Hepatocyte (in vitro differentiated cells): ENCODE results near the gene TBL3. TPM values are rescaled to one million over a fixed set of nuclear protein-coding genes. Genes with fewer than 3 reads are reported as not detected.

ENCODE experiments used
- DNase-seq: peaks from one replicate; pipeline ENCODE4 v3.0.0-alpha.2; 2016; ENCODE audit warnings: low spot score
- H2AFZ ChIP-seq: fragments of 200-600 bp; sonication (generic); 2 replicates; pipeline ENCODE4 v1.6.0; 2016; ENCODE audit warnings: antibody characterized with exemption, mild to moderate bottlenecking
- H3K27ac ChIP-seq: fragments of 200-600 bp; sonication (generic); 2 replicates; pipeline ENCODE4 v1.5.1; 2016; ENCODE audit warnings: mild to moderate bottlenecking
- H3K27me3 ChIP-seq: fragments of 200-600 bp; sonication (generic); 2 replicates; pipeline ENCODE4 v1.6.1; 2016
- H3K36me3 ChIP-seq: fragments of 200-600 bp; sonication (generic); replicated peaks from 2 replicates; pipeline ENCODE4 v1.5.1; 2016; ENCODE audit warnings: low read depth; ENCODE audit not compliant: insufficient read depth
- H3K4me1 ChIP-seq: fragments of 200-600 bp; sonication (generic); 2 replicates; pipeline ENCODE4 v1.5.1; 2016; ENCODE audit warnings: mild to moderate bottlenecking, moderate library complexity; ENCODE audit not compliant: insufficient read depth
- H3K4me2 ChIP-seq: fragments of 200-600 bp; sonication (generic); 2 replicates; pipeline ENCODE4 v1.6.0; 2016
- H3K4me3 ChIP-seq: fragments of 200-600 bp; sonication (generic); 2 replicates; pipeline ENCODE4 v1.5.1; 2016; ENCODE audit warnings: mild to moderate bottlenecking
- H3K79me2 ChIP-seq: fragments of 200-600 bp; sonication (generic); 2 replicates; pipeline ENCODE4 v1.6.0; 2017; ENCODE audit warnings: mild to moderate bottlenecking
- H3K9me2 ChIP-seq: fragments of 200-600 bp; sonication (generic); replicated peaks from 2 replicates; pipeline ENCODE4 v1.6.0; 2017; ENCODE audit warnings: mild to moderate bottlenecking; ENCODE audit not compliant: insufficient read depth
- H3K9me3 ChIP-seq: fragments of 200-600 bp; sonication (generic); 2 replicates; pipeline ENCODE4 v1.5.1; 2016; ENCODE audit warnings: low read depth, mild to moderate bottlenecking
- H4K20me1 ChIP-seq: fragments of 200-600 bp; sonication (generic); 2 replicates; pipeline ENCODE4 v1.6.0; 2016; ENCODE audit warnings: mild to moderate bottlenecking; ENCODE audit not compliant: insufficient read depth, poor library complexity, severe bottlenecking
- CTCF ChIP-seq: fragments of 200-600 bp; sonication (generic); IDR thresholded peaks from 2 replicates; pipeline ENCODE4 v1.5.1; 2016; ENCODE audit warnings: antibody characterized with exemption, mild to moderate bottlenecking; ENCODE audit not compliant: poor library complexity
- EZH2 ChIP-seq: fragments of 200-600 bp; sonication (generic); IDR thresholded peaks from 2 replicates; pipeline ENCODE4 v1.6.1; 2016; ENCODE audit warnings: antibody characterized with exemption, mild to moderate bottlenecking, borderline replicate concordance
- EZH2phosphoT487 ChIP-seq: fragments of 200-600 bp; sonication (generic); IDR thresholded peaks from one replicate; pipeline ENCODE4 v1.6.1; 2018; ENCODE audit warnings: antibody characterized with exemption, mild to moderate bottlenecking, low read depth, moderate library complexity; ENCODE audit not compliant: unreplicated experiment, severe bottlenecking
- WGBS: methylation state at CpG from one replicate; pipeline ENCODE4 v1.1.6; 2016; ENCODE audit warnings: low lambda C conversion rate; ENCODE audit errors: missing lambda C conversion rate; 5-methylcytosine and 5-hydroxymethylcytosine counted together
- polyA plus RNA-seq: library from polyadenylated mRNA; unstranded; fragments of >200 nt; fragmentation: Nextera tagmentation; extraction: Ambion mirVana; gene quantifications from 2 replicates; pipeline ENCODE4 v1.2.1, GENCODE V29; 2016
- total RNA-seq: library from RNA; depleted of rRNA; stranded (reverse); fragments of >200 nt; gene quantifications from 2 replicates; pipeline ENCODE4 v1.2.3, GENCODE V29; 2014

The TBL3 gene
- total and polyA plus RNA-seq, 2 experiments from 2014 or later: 24.2 to 48.5 TPM

- Histone ChIP-seq H3K27me3 (no peaks in the 10 kb centered on the region), H3K9me2 (no peaks in the 10 kb centered on the region), H3K4me1 (peaks cover 14% of the 10 kb centered on the region), H3K4me3 (no peak overlapping the region), H3K36me3 (no peaks in the 10 kb centered on the region), H4K20me1 (peaks cover 35% of the 10 kb centered on the region), H3K9me3 (no peaks in the 10 kb centered on the region), H3K4me2 (no peak overlapping the region), H3K27ac (no peak overlapping the region), H3K79me2 (peaks cover 34% of the 10 kb centered on the region), H2AFZ (no peak overlapping the region)
- 98% methylated on average over 53 of the region's 53 CpGs for WGBS
- no peak for DNase-seq
- TF ChIP-seq CTCF (no peak), EZH2 (no peak), EZH2phosphoT487 (no peak)
These were observed 29.9 kb downstream of the TBL3 start for GRCh38 chr16:2001456-2002355.

GRCh38 chr16:2002406-2003230, 30.8 kb downstream of the TBL3 start:
- Histone ChIP-seq H3K9me2 (no peaks in the 10 kb centered on the region), H3K4me1 (peaks cover 14% of the 10 kb centered on the region), H3K9me3 (no peaks in the 10 kb centered on the region), H3K4me2 (no peak overlapping the region), H3K4me3 (no peak overlapping the region), H4K20me1 (peaks cover 45% of the 10 kb centered on the region), H3K27me3 (no peaks in the 10 kb centered on the region), H3K27ac (no peak overlapping the region), H2AFZ (no peak overlapping the region), H3K36me3 (no peaks in the 10 kb centered on the region), H3K79me2 (peaks cover 43% of the 10 kb centered on the region)
- DNase-seq: no peak
- WGBS: 93% methylated on average over 47 of the region's 47 CpGs
- no peak for TF ChIP-seq CTCF
- TF ChIP-seq EZH2phosphoT487: no peak
- no peak for TF ChIP-seq EZH2

- H3K79me2 ChIP-seq: peaks cover 50% of the 10 kb centered on the region
- WGBS: 93% methylated on average over 8 of the region's 8 CpGs
- H2AFZ ChIP-seq: no peak overlapping the region
- TF ChIP-seq EZH2 (no peak), EZH2phosphoT487 (no peak)
- H3K4me1 ChIP-seq: peaks cover 17% of the 10 kb centered on the region
- H3K9me3 ChIP-seq: no peaks in the 10 kb centered on the region
- H3K36me3 ChIP-seq: no peaks in the 10 kb centered on the region
- no peak overlapping the region for H3K27ac ChIP-seq
- peaks cover 52% of the 10 kb centered on the region for H4K20me1 ChIP-seq
- H3K4me2 ChIP-seq: no peak overlapping the region
- no peak overlapping the region for H3K4me3 ChIP-seq
- no peak for DNase-seq
- H3K9me2 ChIP-seq: no peaks in the 10 kb centered on the region
- no peaks in the 10 kb centered on the region for H3K27me3 ChIP-seq
These were observed 31.5 kb downstream of the TBL3 start for GRCh38 chr16:2003231-2003826.
